Fibroblast of pulmonary artery (primary cell): Measurements from ENCODE around the gene NT5DC3.
A peak's percentile ranks its signal among the peaks of the same experiment; 100 is the strongest.

Experiments
- DNase-seq: peaks from one replicate; pipeline ENCODE4 v3.0.0-alpha.2; 2010; ENCODE audit warnings: low read depth
- H3K4me3 ChIP-seq: replicated peaks from 2 replicates; pipeline ENCODE4 v1.5.1; 2011; ENCODE audit warnings: low read depth, mild to moderate bottlenecking, control low read depth, low read length, moderate library complexity
- CTCF ChIP-seq: IDR thresholded peaks from 2 replicates; pipeline ENCODE4 v1.5.1; 2011; ENCODE audit warnings: mild to moderate bottlenecking, control low read depth, low read length, inconsistent platforms; ENCODE audit errors: missing control alignments

Gene NT5DC3

GRCh38 chr12:103855896-103856657, 15.0 kb upstream of the NT5DC3 start:
- no peak for TF ChIP-seq CTCF
- H3K4me3 ChIP-seq = no peak overlapping the region
- no peak for DNase-seq

GRCh38 chr12:103855036-103855712, 14.1 kb upstream of the NT5DC3 start:
- no peak for TF ChIP-seq CTCF
- H3K4me3 ChIP-seq = no peak overlapping the region
- peak; percentile 55 for DNase-seq

GRCh38 chr12:103854372-103854973, 13.4 kb upstream of the NT5DC3 start:
- DNase-seq = no peak
- TF ChIP-seq CTCF = no peak
- H3K4me3 ChIP-seq = no peak overlapping the region

- peak; percentile 53 for DNase-seq
- no peak for TF ChIP-seq CTCF
- H3K4me3 ChIP-seq = no peak overlapping the region
These were observed 11.5 kb upstream of the NT5DC3 start for GRCh38 chr12:103852498-103852997.

GRCh38 chr12:103851127-103851526, 10.1 kb upstream of the NT5DC3 start:
- peak; percentile 27 for DNase-seq
- TF ChIP-seq CTCF = no peak
- no peak overlapping the region for H3K4me3 ChIP-seq

- no peak for DNase-seq
- no peak overlapping the region for H3K4me3 ChIP-seq
- TF ChIP-seq CTCF = no peak
These were observed 9.4 kb upstream of the NT5DC3 start for GRCh38 chr12:103850429-103850828.
